MM.1S (cell line): ENCODE results near the gene SUSD3.

ENCODE experiments used
- DNase-seq: peaks from one replicate; pipeline ENCODE4 v3.0.0-alpha.2; 2015
- H2AFZ ChIP-seq: fragments of 300-600 bp; sonication (generic); 2 replicates; pipeline ENCODE4 v1.6.0; 2016; ENCODE audit warnings: antibody characterized with exemption, low read length
- H3F3A ChIP-seq: fragments of 300-600 bp; sonication (generic); 2 replicates; pipeline ENCODE4 v1.6.1; 2016; ENCODE audit warnings: mild to moderate bottlenecking, antibody characterized with exemption, low read length, moderate library complexity, mixed read lengths; ENCODE audit not compliant: insufficient read depth
- H3K27ac ChIP-seq: fragments of 300-600 bp; sonication (generic); 2 replicates; pipeline ENCODE4 v1.5.1; 2016; ENCODE audit warnings: mild to moderate bottlenecking, low read length
- H3K27me3 ChIP-seq: fragments of 300-600 bp; sonication (generic); replicated peaks from 2 replicates; pipeline ENCODE4 v1.6.0; 2016; ENCODE audit warnings: low read length; ENCODE audit not compliant: insufficient read depth
- H3K36me3 ChIP-seq: fragments of 300-600 bp; sonication (generic); replicated peaks from 2 replicates; pipeline ENCODE4 v1.6.1; 2016; ENCODE audit warnings: mild to moderate bottlenecking, low read length, mixed read lengths; ENCODE audit not compliant: insufficient read depth
- H3K4me1 ChIP-seq: fragments of 300-600 bp; sonication (generic); 2 replicates; pipeline ENCODE4 v1.6.1; 2016; ENCODE audit warnings: low read length, mixed read lengths
- H3K4me2 ChIP-seq: fragments of 300-600 bp; sonication (generic); 2 replicates; pipeline ENCODE4 v1.6.0; 2016; ENCODE audit warnings: low read depth, low read length
- H3K4me3 ChIP-seq: fragments of 300-600 bp; sonication (generic); 2 replicates; pipeline ENCODE4 v1.5.1; 2016; ENCODE audit warnings: low read length, mixed read lengths
- H3K79me2 ChIP-seq: fragments of 300-600 bp; sonication (generic); 2 replicates; pipeline ENCODE4 v1.6.1; 2016; ENCODE audit warnings: mixed run types, low read length, mixed read lengths
- H3K9ac ChIP-seq: fragments of 300-600 bp; sonication (generic); 2 replicates; pipeline ENCODE4 v1.6.1; 2016; ENCODE audit warnings: low read length, mixed read lengths
- H3K9me2 ChIP-seq: fragments of 300-600 bp; sonication (generic); replicated peaks from 2 replicates; pipeline ENCODE4 v1.6.1; 2016; ENCODE audit warnings: mild to moderate bottlenecking, low read length, mixed read lengths; ENCODE audit not compliant: insufficient read depth
- H3K9me3 ChIP-seq: fragments of 300-600 bp; sonication (generic); replicated peaks from 2 replicates; pipeline ENCODE4 v1.6.1; 2016; ENCODE audit warnings: mild to moderate bottlenecking, low read length, mixed read lengths; ENCODE audit not compliant: insufficient read depth
- H4K20me1 ChIP-seq: fragments of 300-600 bp; sonication (generic); 2 replicates; pipeline ENCODE4 v1.6.1; 2016; ENCODE audit warnings: mild to moderate bottlenecking, low read length, moderate library complexity, mixed read lengths; ENCODE audit not compliant: insufficient read depth
- CTCF ChIP-seq: fragments of 300-600 bp; sonication (generic); IDR thresholded peaks from 2 replicates; pipeline ENCODE4 v1.5.1; 2016; ENCODE audit warnings: antibody characterized with exemption, low read length, mixed read lengths
- EZH2 ChIP-seq: fragments of 300-600 bp; sonication (generic); optimal IDR thresholded peaks from 2 replicates; pipeline ENCODE3; 2017; ENCODE audit warnings: low read depth, mild to moderate bottlenecking, antibody characterized with exemption, low read length, mixed read lengths
- EZH2phosphoT487 ChIP-seq: fragments of 300-600 bp; sonication (generic); IDR thresholded peaks from 2 replicates; pipeline ENCODE4 v1.6.1; 2018; ENCODE audit warnings: antibody characterized with exemption, low read length

SUSD3 gene

GRCh38 chr9:93036887-93037475 lies 21.5 kb upstream of the SUSD3 start:
- no peak for DNase-seq
- Histone ChIP-seq H3K36me3 (no peaks in the 10 kb centered on the region), H3K27ac (no peak overlapping the region), H4K20me1 (no peaks in the 10 kb centered on the region), H3K4me2 (no peak overlapping the region), H3K79me2 (no peaks in the 10 kb centered on the region), H3K27me3 (no peaks in the 10 kb centered on the region), H3K9me2 (no peaks in the 10 kb centered on the region), H3K9me3 (no peaks in the 10 kb centered on the region), H3K4me1 (no peaks in the 10 kb centered on the region), H3K4me3 (no peak overlapping the region), H3K9ac (no peak overlapping the region), H3F3A (no peaks in the 10 kb centered on the region), H2AFZ (no peak overlapping the region)
- no peak for TF ChIP-seq EZH2phosphoT487
- no peak for TF ChIP-seq EZH2
- TF ChIP-seq CTCF: no peak

GRCh38 chr9:93037476-93037971 lies 21.0 kb upstream of the SUSD3 start:
- H3K79me2 ChIP-seq: no peaks in the 10 kb centered on the region
- no peaks in the 10 kb centered on the region for H3K9me3 ChIP-seq
- no peak overlapping the region for H3K4me3 ChIP-seq
- no peak overlapping the region for H2AFZ ChIP-seq
- H3K36me3 ChIP-seq: no peaks in the 10 kb centered on the region
- no peaks in the 10 kb centered on the region for H4K20me1 ChIP-seq
- no peak overlapping the region for H3K4me2 ChIP-seq
- DNase-seq: no peak
- H3F3A ChIP-seq: no peaks in the 10 kb centered on the region
- H3K4me1 ChIP-seq: no peaks in the 10 kb centered on the region
- H3K27ac ChIP-seq: no peak overlapping the region
- no peak overlapping the region for H3K9ac ChIP-seq
- no peak for TF ChIP-seq EZH2
- no peak for TF ChIP-seq CTCF
- no peak for TF ChIP-seq EZH2phosphoT487
- no peaks in the 10 kb centered on the region for H3K9me2 ChIP-seq
- H3K27me3 ChIP-seq: no peaks in the 10 kb centered on the region

GRCh38 chr9:93038918-93039317 lies 19.6 kb upstream of the SUSD3 start:
- Histone ChIP-seq H3K9me3 (no peaks in the 10 kb centered on the region), H4K20me1 (no peaks in the 10 kb centered on the region), H2AFZ (no peak overlapping the region), H3K9ac (no peak overlapping the region), H3F3A (no peaks in the 10 kb centered on the region), H3K9me2 (no peaks in the 10 kb centered on the region), H3K36me3 (no peaks in the 10 kb centered on the region), H3K79me2 (no peaks in the 10 kb centered on the region), H3K4me3 (no peak overlapping the region), H3K27me3 (no peaks in the 10 kb centered on the region), H3K4me1 (no peaks in the 10 kb centered on the region), H3K27ac (no peak overlapping the region), H3K4me2 (no peak overlapping the region)
- no peak for DNase-seq
- no peak for TF ChIP-seq CTCF
- TF ChIP-seq EZH2phosphoT487: no peak
- no peak for TF ChIP-seq EZH2
